ENCODE results near the gene TEX2.

The TEX2 gene

DNA sequence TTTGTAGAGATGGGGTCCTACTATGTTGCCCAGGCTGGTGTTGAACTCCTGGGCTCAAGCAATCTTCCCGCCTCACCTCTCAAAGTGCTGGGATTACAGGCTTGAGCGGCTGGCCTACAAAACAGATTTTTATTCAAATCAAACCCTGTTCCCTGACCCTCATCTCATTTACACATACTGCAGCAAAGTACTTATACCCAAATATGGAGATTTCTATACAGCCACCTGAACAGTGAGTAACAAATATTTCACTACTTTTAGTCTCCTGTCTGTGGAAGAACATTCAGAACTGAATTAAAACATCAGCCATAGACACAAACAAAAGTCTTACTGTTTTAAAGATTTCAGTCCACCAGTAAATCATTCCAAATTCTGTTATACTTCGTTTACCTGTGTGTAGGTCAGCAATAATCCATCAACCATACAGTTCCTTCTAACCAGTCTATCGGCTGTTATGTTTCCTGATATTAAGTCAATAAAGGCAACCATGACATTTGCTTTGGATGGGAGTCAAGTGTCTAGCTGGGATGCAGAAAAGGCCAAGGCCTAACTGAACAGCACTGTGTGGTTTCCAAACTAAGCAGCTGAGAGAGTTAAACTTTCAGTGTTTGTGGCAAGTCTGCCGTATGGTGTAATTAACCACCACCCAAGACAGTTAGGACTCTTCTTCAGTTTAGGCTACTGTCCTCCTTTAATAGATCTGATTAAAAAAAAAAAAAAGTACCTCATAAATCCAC lies 155.4 kb downstream of the TEX2 start:
- H3K36me3 ChIP-seq (ENCODE audit: control insufficient read depth, insufficient read depth, low read length): no peaks in the 10 kb centered on the region
- peaks cover 12% of the 10 kb centered on the region for H3K4me1 ChIP-seq
- H3K27ac ChIP-seq: no peak overlapping the region
- no peaks in the 10 kb centered on the region for H3K27me3 ChIP-seq (ENCODE audit: control insufficient read depth, insufficient read depth, low read length)
- no peak overlapping the region for H2AFZ ChIP-seq
- no peaks in the 10 kb centered on the region for H3K9me3 ChIP-seq (ENCODE audit: control insufficient read depth, low read length)
- H3K4me3 ChIP-seq (ENCODE audit: low read depth, low read length): no peak overlapping the region
- no peak overlapping the region for H3K4me2 ChIP-seq (ENCODE audit: low read length)
- TF ChIP-seq CTCF (IDR thresholded peaks at IDR 0.05): no peak
- H3K9ac ChIP-seq: no peak overlapping the region
- H3K79me2 ChIP-seq: peaks cover 17% of the 10 kb centered on the region

DNA sequence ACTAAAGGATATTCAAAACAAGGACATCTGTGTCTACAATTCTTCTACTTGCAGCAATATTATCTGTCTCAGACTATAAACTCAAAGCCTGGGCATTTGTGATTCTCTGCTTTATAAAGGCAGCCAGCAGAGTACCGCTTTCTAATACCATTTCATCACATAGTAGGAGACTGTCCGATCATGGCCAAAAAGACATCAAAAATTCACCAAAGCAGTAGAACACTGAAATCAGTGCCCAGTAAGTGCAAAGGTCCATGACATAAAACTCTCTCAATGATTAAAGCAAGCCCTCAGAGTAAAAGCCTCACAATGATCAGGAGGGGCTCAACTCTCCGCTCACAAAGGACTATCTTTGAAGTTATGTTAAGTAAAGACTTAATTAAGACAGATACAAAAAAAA lies 156.1 kb downstream of the TEX2 start:
- Histone ChIP-seq H3K4me2 (ENCODE audit: low read length) (no peak overlapping the region), H3K27ac (no peak overlapping the region), H3K9ac (no peak overlapping the region), H2AFZ (no peak overlapping the region), H3K27me3 (ENCODE audit: control insufficient read depth, insufficient read depth, low read length) (no peaks in the 10 kb centered on the region), H3K79me2 (peaks cover 16% of the 10 kb centered on the region), H3K36me3 (ENCODE audit: control insufficient read depth, insufficient read depth, low read length) (no peaks in the 10 kb centered on the region), H3K4me3 (ENCODE audit: low read depth, low read length) (no peak overlapping the region), H3K4me1 (peaks cover 19% of the 10 kb centered on the region), H3K9me3 (ENCODE audit: control insufficient read depth, low read length) (no peaks in the 10 kb centered on the region)
- no peak for TF ChIP-seq CTCF (IDR thresholded peaks at IDR 0.05)

DNA sequence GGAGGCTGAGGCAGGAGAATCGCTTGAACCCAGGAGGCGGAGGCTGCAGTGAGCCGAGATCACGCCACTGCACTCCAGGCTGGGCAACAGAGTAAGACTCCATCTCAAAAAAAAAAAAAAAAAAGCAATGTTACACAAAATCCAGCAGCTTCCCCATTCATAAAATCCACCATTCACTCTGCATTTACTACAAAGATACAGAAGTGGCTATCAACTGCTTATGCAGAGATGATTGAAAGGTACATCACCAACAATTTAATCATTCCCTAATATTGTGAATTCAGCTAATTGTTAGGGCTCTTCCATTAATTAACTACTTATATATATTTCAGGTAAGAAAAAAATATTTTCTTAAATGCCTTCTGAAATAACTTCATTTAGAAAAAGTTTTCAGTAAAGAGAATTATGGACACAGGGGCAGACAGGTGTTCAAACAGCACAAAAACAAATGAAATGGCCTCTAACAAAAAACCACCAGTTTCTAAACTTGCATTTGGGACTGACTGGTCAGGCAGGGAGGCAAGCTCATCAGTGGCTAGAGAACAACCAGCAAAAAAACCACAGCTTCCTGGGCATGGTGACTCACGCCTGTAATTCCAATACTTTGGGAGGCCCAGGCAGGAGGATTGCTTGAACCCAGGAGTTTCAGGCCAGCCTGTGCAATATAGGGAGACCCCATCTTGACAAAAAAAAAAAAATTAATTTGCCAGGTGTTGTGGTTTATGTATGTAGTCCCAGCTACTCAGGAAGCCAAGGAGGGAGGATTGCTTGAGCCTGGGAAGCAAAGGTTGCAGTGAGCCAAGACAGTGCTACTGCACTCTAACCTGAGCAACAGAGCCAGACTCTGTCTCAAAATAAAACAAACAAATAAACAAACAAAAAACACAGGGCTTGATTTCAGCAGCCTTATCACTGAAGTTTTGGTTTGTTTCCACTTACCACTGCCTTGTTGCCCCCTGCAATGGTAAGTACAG lies 159.4 kb downstream of the TEX2 start:
- H3K27ac ChIP-seq: no peak overlapping the region

GRCh38 chr17:64102627-64103390 lies 160.3 kb downstream of the TEX2 start:
- TF ChIP-seq CTCF (IDR thresholded peaks at IDR 0.05): no peak
- H3K4me3 ChIP-seq (ENCODE audit: low read depth, low read length): no peak overlapping the region
- H3K4me1 ChIP-seq: peaks cover 21% of the 10 kb centered on the region
- no peaks in the 10 kb centered on the region for H3K27me3 ChIP-seq (ENCODE audit: control insufficient read depth, insufficient read depth, low read length)
- H2AFZ ChIP-seq: peak overlapping the region; percentile 36
- H3K9me3 ChIP-seq (ENCODE audit: control insufficient read depth, low read length): no peaks in the 10 kb centered on the region
- H3K36me3 ChIP-seq (ENCODE audit: control insufficient read depth, insufficient read depth, low read length): no peaks in the 10 kb centered on the region
- no peak overlapping the region for H3K9ac ChIP-seq
- H3K27ac ChIP-seq: peak overlapping the region; percentile 41
- no peak overlapping the region for H3K4me2 ChIP-seq (ENCODE audit: low read length)
- H3K79me2 ChIP-seq: peaks cover 16% of the 10 kb centered on the region

More for the DNA sequence above, 159.4 kb downstream of the TEX2 start:
- no peak overlapping the region for H3K4me2 ChIP-seq (ENCODE audit: low read length)
- no peaks in the 10 kb centered on the region for H3K9me3 ChIP-seq (ENCODE audit: control insufficient read depth, low read length)
- no peak overlapping the region for H3K9ac ChIP-seq
- H3K4me1 ChIP-seq: peaks cover 21% of the 10 kb centered on the region
- H3K36me3 ChIP-seq (ENCODE audit: control insufficient read depth, insufficient read depth, low read length): no peaks in the 10 kb centered on the region
- H3K79me2 ChIP-seq: peaks cover 16% of the 10 kb centered on the region
- H3K27me3 ChIP-seq (ENCODE audit: control insufficient read depth, insufficient read depth, low read length): no peaks in the 10 kb centered on the region
- no peak overlapping the region for H3K4me3 ChIP-seq (ENCODE audit: low read depth, low read length)
- no peak for TF ChIP-seq CTCF (IDR thresholded peaks at IDR 0.05)
- H2AFZ ChIP-seq: no peak overlapping the region
